Endothelial cell of umbilical vein (primary cell): ENCODE measurements around the gene ZBED4. TPM values are rescaled to one million over a fixed set of nuclear protein-coding genes. Genes with fewer than 3 reads are reported as not detected.

ENCODE experiments used
- BruUV-seq: library from RNA; stranded (reverse); fragments of 400-500 nt; replicated peaks from 2 replicates; lab custom pipeline; 2021; lab: Mats Ljungman, UMichigan
- CTCF ChIA-PET: fragments of 300-600, 350-600 bp; sonication (Branson Sonifier 250); formaldehyde crosslinking; loops from one replicate; lab custom pipeline; 2021; ENCODE audit warnings: antibody characterized with exemption, inconsistent platforms; lab: Charles Lee
- POLR2A ChIA-PET: fragments of 300-600, 350-600 bp; sonication (Branson Sonifier 250); formaldehyde crosslinking; loops from one replicate; lab custom pipeline; 2021; ENCODE audit warnings: antibody characterized with exemption, inconsistent platforms; lab: Charles Lee
- DNase-seq: peaks from one replicate; pipeline ENCODE4 v3.0.0-alpha.2; 2011; ENCODE audit warnings: low read depth, low spot score
- FAIRE-seq: peaks from 2 replicates; lab custom pipeline; 2011; peaks lifted over from hg19 to GRCh38; lab: Jason Lieb, UNC
- H2AFZ ChIP-seq: 2 replicates; pipeline ENCODE4 v1.6.0; 2012; ENCODE audit warnings: low read depth, low read length, control low read depth, inconsistent platforms
- H3K27ac ChIP-seq: 2 replicates; pipeline ENCODE4 v1.5.1; 2011; ENCODE audit warnings: low read depth, mild to moderate bottlenecking, control low read depth, low read length, moderate library complexity; ENCODE audit not compliant: insufficient read depth
- H3K27me3 ChIP-seq, 2 experiments: 2 replicates each; pipeline versions ENCODE4 v1.6.0 to v1.6.1; 2011; ENCODE audit warnings: low read length in 2 of 2, mixed read lengths in 1 of 2; ENCODE audit not compliant: control insufficient read depth in 2 of 2, insufficient read depth in 2 of 2
- H3K36me3 ChIP-seq, 2 experiments: 2 replicates in 1 of 2; 3 replicates in 1 of 2; pipeline ENCODE4 v1.5.1; 2011; ENCODE audit warnings: low read length in 2 of 2, mild to moderate bottlenecking in 1 of 2, moderate library complexity in 1 of 2; ENCODE audit not compliant: control insufficient read depth in 2 of 2, insufficient read depth in 2 of 2; ENCODE audit errors: extremely low read depth in 1 of 2
- H3K4me1 ChIP-seq: 3 replicates; pipeline ENCODE4 v1.5.1; 2011; ENCODE audit warnings: mild to moderate bottlenecking, low read length; ENCODE audit not compliant: control insufficient read depth, insufficient read depth; ENCODE audit errors: extremely low read depth
- H3K4me2 ChIP-seq: 2 replicates; pipeline ENCODE4 v1.6.1; 2011; ENCODE audit warnings: low read length, control low read depth, mixed read lengths; ENCODE audit not compliant: insufficient read depth
- H3K4me3 ChIP-seq, 3 experiments: fragments of 200-600 bp in 1 of 3; sonication (generic), shearing (Covaris generic) in 1 of 3; replicated peaks in 1 of 3; 2 replicates each; pipeline ENCODE4 v1.5.1; 2011 to 2016; ENCODE audit warnings: control low read depth in 3 of 3, low read length in 3 of 3, mild to moderate bottlenecking in 2 of 3, inconsistent platforms in 1 of 3, low read depth in 1 of 3, moderate library complexity in 1 of 3; ENCODE audit not compliant: insufficient read depth in 1 of 3
- H3K79me2 ChIP-seq: 2 replicates; pipeline ENCODE4 v1.6.0; 2012; ENCODE audit warnings: low read length, inconsistent platforms; ENCODE audit not compliant: control insufficient read depth, insufficient read depth
- H3K9ac ChIP-seq: replicated peaks from 2 replicates; pipeline ENCODE3; 2011; ENCODE audit warnings: low read length, control low read depth; ENCODE audit not compliant: insufficient read depth; ENCODE audit errors: extremely low read depth
- H3K9me1 ChIP-seq: replicated peaks from 3 replicates; pipeline ENCODE4 v1.6.0; 2011; ENCODE audit warnings: mild to moderate bottlenecking, low read length; ENCODE audit not compliant: control insufficient read depth, insufficient read depth; ENCODE audit errors: extremely low read depth
- H3K9me3 ChIP-seq: replicated peaks from 2 replicates; pipeline ENCODE4 v1.5.1; 2012; ENCODE audit warnings: low read length, inconsistent platforms; ENCODE audit not compliant: control insufficient read depth, insufficient read depth
- H4K20me1 ChIP-seq: replicated peaks from 2 replicates; pipeline ENCODE3; 2011; ENCODE audit warnings: mild to moderate bottlenecking, low read length; ENCODE audit not compliant: control insufficient read depth, insufficient read depth; ENCODE audit errors: extremely low read depth
- CTCF ChIP-seq, 2 donors: IDR thresholded peaks; 1 replicate in 1 of 2; 2 replicates in 1 of 2; pipeline ENCODE4 v1.5.1; 2011; ENCODE audit warnings: low read length in 2 of 2, mild to moderate bottlenecking in 2 of 2, moderate library complexity in 2 of 2, control low read depth in 1 of 2, inconsistent platforms in 1 of 2, low read depth in 1 of 2; ENCODE audit not compliant: insufficient read depth in 1 of 2; ENCODE audit errors: extremely low read depth in 1 of 2
- GATA2 ChIP-seq: IDR thresholded peaks from 2 replicates; pipeline ENCODE4 v1.7.0; 2011; ENCODE audit warnings: low read depth, mild to moderate bottlenecking, moderate library complexity, mixed read lengths, low read length; ENCODE audit not compliant: insufficient read length, insufficient read depth
- JUN ChIP-seq: IDR thresholded peaks from 2 replicates; pipeline ENCODE4 v1.6.1; 2011; ENCODE audit warnings: borderline replicate concordance, low read depth; ENCODE audit not compliant: insufficient read length, insufficient read depth
- MAX ChIP-seq: IDR thresholded peaks from 2 replicates; pipeline ENCODE4 v1.6.1; 2011; ENCODE audit not compliant: insufficient read depth, insufficient read length
- MYC ChIP-seq: IDR thresholded peaks from one replicate; pipeline ENCODE4 v1.6.1; 2011; ENCODE audit warnings: mild to moderate bottlenecking, low read depth, low read length
- POLR2A ChIP-seq: IDR thresholded peaks from 2 replicates; pipeline ENCODE4 v1.6.1; 2012; ENCODE audit warnings: low read depth, mild to moderate bottlenecking, control low read depth, low read length
- POLR2AphosphoS5 ChIP-seq: IDR thresholded peaks from 2 replicates; pipeline ENCODE4 v1.6.1; 2012; ENCODE audit warnings: low read depth, mild to moderate bottlenecking, control low read depth, low read length, moderate library complexity; ENCODE audit not compliant: insufficient read depth
- dilution Hi-C: fragments of 300-500 bp; cut with MboI; formaldehyde crosslinking; loops from one replicate; pipeline ENCODE4 v1.15.0; 2019; ENCODE audit warnings: low sequenced_read_pairs; ENCODE audit not compliant: extremely low pct_ligation_motif_present
- intact Hi-C: fragments of 100-400 bp; cut with micrococcal nuclease; formaldehyde crosslinking; loops from one replicate; pipeline ENCODE4 v1.10.0; 2022
- polyA plus RNA-seq, 4 experiments: library from polyadenylated mRNA; depleted of rRNA in 3 of 4; stranded (reverse) in 3 of 4; unstranded in 1 of 4; fragments of >200 nt; gene quantifications; 2 replicates each; pipeline versions ENCODE4 v1.2.1 to v1.2.3, GENCODE V29; 2011 to 2012; ENCODE audit warnings: missing spikeins in 1 of 4
- total RNA-seq: library from RNA; stranded (reverse); gene quantifications from 2 replicates; pipeline ENCODE4 v1.2.3, GENCODE V29; 2021

Gene ZBED4
- total and polyA plus RNA-seq, 2 donors (not counting 3 experiments of a cell fraction or from before 2014, with no cell fraction given), result 8.6 to 18.2 TPM

GRCh38 chr22:49858827-49859226, 5.2 kb downstream of the ZBED4 start:
- DNase-seq (no peak), FAIRE-seq (no peak)
- H3K4me2 ChIP-seq, result no peak overlapping the region
- POLR2A ChIA-PET, result no interaction called here
- H2AFZ ChIP-seq, result no peak overlapping the region
- H3K27me3 ChIP-seq, result no peaks in the 10 kb centered on the region
- no peak overlapping the region for H3K4me3 ChIP-seq
- H3K79me2 ChIP-seq, result peaks cover 94% of the 10 kb centered on the region
- peaks cover 7% of the 10 kb centered on the region for H4K20me1 ChIP-seq
- no peak overlapping the region for H3K27ac ChIP-seq
- no peaks in the 10 kb centered on the region for H3K9me3 ChIP-seq
- no peak for TF ChIP-seq POLR2A
- no peak for TF ChIP-seq POLR2AphosphoS5
- BruUV-seq, result no TSS peak
- H3K36me3 ChIP-seq, result no peaks in the 10 kb centered on the region
- CTCF ChIA-PET, result no interaction called here
- H3K4me1 ChIP-seq, result peaks cover 17% of the 10 kb centered on the region
- H3K9me1 ChIP-seq, result no peaks in the 10 kb centered on the region
- intact Hi-C loops (no loop called here), dilution Hi-C loops (no loop called here)
- no peak overlapping the region for H3K9ac ChIP-seq

- Histone ChIP-seq H3K9me1 (no peaks in the 10 kb centered on the region), H3K79me2 (peaks cover 97% of the 10 kb centered on the region), H3K9ac (no peak overlapping the region), H4K20me1 (peaks cover 3% of the 10 kb centered on the region), H3K9me3 (no peaks in the 10 kb centered on the region), H3K27me3 (no peaks in the 10 kb centered on the region), H2AFZ (no peak overlapping the region), H3K4me1 (no peaks in the 10 kb centered on the region), H3K4me3 (no peak overlapping the region), H3K4me2 (no peak overlapping the region), H3K36me3 (no peaks in the 10 kb centered on the region), H3K27ac (no peak overlapping the region)
- FAIRE-seq (no peak), DNase-seq (no peak)
- BruUV-seq, result no TSS peak
- intact Hi-C loops, result no loop called here
- ChIA-PET POLR2A (no interaction called here), CTCF (interaction anchor here (0.7 kb wide), 1 partner anchor 26 kb away, joined by 3 read pairs; no protein-coding TSS in a partner anchor)
- TF ChIP-seq JUN (no peak), POLR2A (no peak), MAX (no peak), CTCF (IDR thresholded peaks at IDR 0.05; ENCODE audit: extremely low read depth in 1 of 2, insufficient read depth in 1 of 2, low read depth in 1 of 2, low read length in 2 of 2) (no peak), MYC (no peak), GATA2 (no peak)
- dilution Hi-C loops, result no loop called here
Measured at GRCh38 chr22:49861642-49862495, 8.2 kb downstream of the ZBED4 start.
